Natural killer cell (primary cell): ENCODE data around the gene SLC30A2. TPM values are rescaled to one million over a fixed set of nuclear protein-coding genes. Genes with fewer than 3 reads are reported as not detected.

ENCODE experiments used
- ATAC-seq, 3 donors: fragments of 150-1000 bp in 2 of 3; fragments of 200-7000 bp in 1 of 3; cut with Tn5 transposase; 1 replicate in 1 of 3; 2 replicates in 2 of 3; pipeline ENCODE4 v1.10.0; 2021; ENCODE audit warnings: mild to moderate bottlenecking in 2 of 3, moderate library complexity in 2 of 3
- DNase-seq, 2 donors: peaks; one replicate each; pipeline versions ENCODE4 v3.0.0 to v3.0.0-alpha.2; 2013 to 2021; ENCODE audit warnings: mixed read lengths in 1 of 2
- H3K27ac ChIP-seq: one replicate; pipeline ENCODE4 v1.5.1; 2013; ENCODE audit warnings: mild to moderate bottlenecking, low read length
- H3K27me3 ChIP-seq: one replicate; pipeline ENCODE4 v1.6.1; 2013; ENCODE audit warnings: low read length; ENCODE audit not compliant: control insufficient read depth, insufficient read depth
- H3K36me3 ChIP-seq: one replicate; pipeline ENCODE4 v1.6.1; 2013; ENCODE audit warnings: low read length; ENCODE audit not compliant: control insufficient read depth, insufficient read depth
- H3K4me1 ChIP-seq: one replicate; pipeline ENCODE4 v1.6.1; 2013; ENCODE audit warnings: low read length; ENCODE audit not compliant: control insufficient read depth, insufficient read depth
- H3K4me3 ChIP-seq: one replicate; pipeline ENCODE4 v1.5.1; 2013; ENCODE audit warnings: low read length
- H3K9me3 ChIP-seq: one replicate; pipeline ENCODE4 v1.6.1; 2013; ENCODE audit warnings: low read length; ENCODE audit not compliant: control insufficient read depth, insufficient read depth
- H3K27ac Mint-ChIP-seq, 2 donors: one replicate each; pipeline ENCODE4 v1.8.0; 2022; ENCODE audit warnings: mild to moderate bottlenecking in 2 of 2, mixed read lengths in 2 of 2, moderate library complexity in 1 of 2
- H3K27me3 Mint-ChIP-seq, 2 donors: one replicate each; pipeline ENCODE4 v1.8.0; 2022; ENCODE audit warnings: low read depth in 2 of 2, mixed read lengths in 2 of 2
- H3K36me3 Mint-ChIP-seq: one replicate; pipeline ENCODE4 v1.8.0; 2022; ENCODE audit warnings: mixed read lengths
- H3K4me1 Mint-ChIP-seq, 2 donors: one replicate each; pipeline ENCODE4 v1.8.0; 2022; ENCODE audit warnings: mixed read lengths in 2 of 2
- H3K4me3 Mint-ChIP-seq: one replicate; pipeline ENCODE4 v1.8.0; 2022; ENCODE audit warnings: mild to moderate bottlenecking, moderate library complexity, mixed read lengths
- H3K9me3 Mint-ChIP-seq, 2 donors: one replicate each; pipeline ENCODE4 v1.8.0; 2022; ENCODE audit warnings: mixed read lengths in 2 of 2
- CTCF ChIP-seq: fragments of 200-600 bp; IDR thresholded peaks from one replicate; pipeline ENCODE4 v1.8.0; 2022; ENCODE audit warnings: antibody characterized with exemption
- WGBS: methylation state at CpG from one replicate; pipeline ENCODE4 v1.1.7; 2013; ENCODE audit warnings: missing lambda C conversion rate; ENCODE audit not compliant: insufficient coverage; 5-methylcytosine and 5-hydroxymethylcytosine counted together
- intact Hi-C: fragments of 100-400 bp; cut with micrococcal nuclease; formaldehyde crosslinking; loops from one replicate; pipeline ENCODE4 v1.14.2; 2022
- total RNA-seq, 4 donors: library from RNA; stranded (reverse); fragments of 120-200 nt in 1 of 4; gene quantifications; one replicate each; pipeline versions ENCODE4 v1.2.3 to v1.2.4, GENCODE V29; 2013 to 2022

The SLC30A2 gene
- total RNA-seq, 3 donors from 2014 or later (not counting 1 experiment from before 2014, with no cell fraction given): not detected

- ATAC-seq: no peak
- Mint-ChIP-seq H3K27ac (no peak overlapping the region), H3K4me3 (no peak overlapping the region), H3K9me3 (no peaks in the 10 kb centered on the region), H3K27me3 (peaks cover 5 to 19% of the 10 kb centered on the region in 2 donors), H3K36me3 (no peaks in the 10 kb centered on the region), H3K4me1 (no peaks in the 10 kb centered on the region)
- H3K27me3 ChIP-seq: no peaks in the 10 kb centered on the region
- DNase-seq: no peak
- H3K27ac ChIP-seq: no peak overlapping the region
- 94% methylated on average over 6 of the region's 7 CpGs for WGBS
- H3K4me1 ChIP-seq: no peaks in the 10 kb centered on the region
- H3K9me3 ChIP-seq: no peaks in the 10 kb centered on the region
- intact Hi-C loops: no loop called here
- TF ChIP-seq CTCF: no peak
- H3K36me3 ChIP-seq: no peaks in the 10 kb centered on the region
- H3K4me3 ChIP-seq: no peak overlapping the region
Observed at GRCh38 chr1:26059906-26060305, 14.0 kb upstream of the SLC30A2 start.

- intact Hi-C loops: no loop called here
- Mint-ChIP-seq H3K4me3 (no peak overlapping the region), H3K4me1 (no peaks in the 10 kb centered on the region), H3K27me3 (peaks cover 19 to 23% of the 10 kb centered on the region in 2 donors), H3K36me3 (no peaks in the 10 kb centered on the region), H3K27ac (no peak overlapping the region), H3K9me3 (no peaks in the 10 kb centered on the region)
- H3K4me3 ChIP-seq: no peak overlapping the region
- TF ChIP-seq CTCF: no peak
- DNase-seq (no peak), ATAC-seq (no peak)
- 81% methylated on average over 5 of the region's 5 CpGs for WGBS
- no peaks in the 10 kb centered on the region for H3K9me3 ChIP-seq
- peaks cover 4% of the 10 kb centered on the region for H3K27me3 ChIP-seq
- H3K36me3 ChIP-seq: no peaks in the 10 kb centered on the region
- no peak overlapping the region for H3K27ac ChIP-seq
- no peaks in the 10 kb centered on the region for H3K4me1 ChIP-seq
Observed at GRCh38 chr1:26058052-26058595, 12.2 kb upstream of the SLC30A2 start.

- Mint-ChIP-seq H3K27me3 (peaks cover 19 to 24% of the 10 kb centered on the region in 2 donors), H3K4me3 (no peak overlapping the region), H3K9me3 (no peaks in the 10 kb centered on the region), H3K36me3 (no peaks in the 10 kb centered on the region), H3K4me1 (no peaks in the 10 kb centered on the region), H3K27ac (no peak overlapping the region)
- 89% methylated on average over 2 of the region's 2 CpGs for WGBS
- intact Hi-C loops: no loop called here
- Histone ChIP-seq H3K4me3 (no peak overlapping the region), H3K27ac (no peak overlapping the region), H3K36me3 (no peaks in the 10 kb centered on the region), H3K27me3 (peaks cover 4% of the 10 kb centered on the region), H3K4me1 (no peaks in the 10 kb centered on the region), H3K9me3 (no peaks in the 10 kb centered on the region)
- ATAC-seq (no peak), DNase-seq (no peak)
- no peak for TF ChIP-seq CTCF
Observed at GRCh38 chr1:26057189-26057588, 11.3 kb upstream of the SLC30A2 start.

GRCh38 chr1:26055041-26055440, 9.1 kb upstream of the SLC30A2 start:
- WGBS: 88% methylated on average over 2 of the region's 2 CpGs
- TF ChIP-seq CTCF: no peak
- H3K27me3 ChIP-seq: peaks cover 4% of the 10 kb centered on the region
- H3K4me3 ChIP-seq: no peak overlapping the region
- peaks cover 31 to 33% of the 10 kb centered on the region in 2 donors for H3K27me3 Mint-ChIP-seq
- no peak for DNase-seq
- H3K9me3 ChIP-seq: no peaks in the 10 kb centered on the region
- H3K27ac Mint-ChIP-seq: no peak overlapping the region
- no peaks in the 10 kb centered on the region for H3K9me3 Mint-ChIP-seq
- H3K4me1 ChIP-seq: no peaks in the 10 kb centered on the region
- no peaks in the 10 kb centered on the region for H3K36me3 Mint-ChIP-seq
- no peaks in the 10 kb centered on the region for H3K4me1 Mint-ChIP-seq
- intact Hi-C loops: no loop called here
- no peak for ATAC-seq
- H3K4me3 Mint-ChIP-seq: no peak overlapping the region
- no peak overlapping the region for H3K27ac ChIP-seq
- H3K36me3 ChIP-seq: no peaks in the 10 kb centered on the region
